Measurements from ENCODE around the gene BROX.

DNA sequence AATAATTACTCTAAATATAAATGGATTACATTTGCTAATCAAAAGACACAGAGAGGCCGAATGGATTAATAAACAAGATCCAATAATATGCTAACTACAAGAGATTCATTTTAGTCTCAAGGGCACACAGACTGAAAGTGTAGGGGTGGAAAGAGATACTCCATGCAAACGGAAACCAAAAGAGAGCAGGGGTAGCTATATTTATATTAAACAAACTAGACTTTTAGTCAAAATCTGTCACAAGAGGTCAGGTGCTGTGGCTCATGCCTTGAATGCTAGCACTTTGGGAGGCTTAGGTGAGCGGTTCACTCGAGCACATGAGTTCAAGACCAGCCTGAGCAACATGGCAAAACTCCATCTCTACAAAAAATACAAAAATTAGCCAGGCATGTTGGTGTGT, 68.9 kb downstream of the BROX start:
- TF ChIP-seq, protein P1, sequence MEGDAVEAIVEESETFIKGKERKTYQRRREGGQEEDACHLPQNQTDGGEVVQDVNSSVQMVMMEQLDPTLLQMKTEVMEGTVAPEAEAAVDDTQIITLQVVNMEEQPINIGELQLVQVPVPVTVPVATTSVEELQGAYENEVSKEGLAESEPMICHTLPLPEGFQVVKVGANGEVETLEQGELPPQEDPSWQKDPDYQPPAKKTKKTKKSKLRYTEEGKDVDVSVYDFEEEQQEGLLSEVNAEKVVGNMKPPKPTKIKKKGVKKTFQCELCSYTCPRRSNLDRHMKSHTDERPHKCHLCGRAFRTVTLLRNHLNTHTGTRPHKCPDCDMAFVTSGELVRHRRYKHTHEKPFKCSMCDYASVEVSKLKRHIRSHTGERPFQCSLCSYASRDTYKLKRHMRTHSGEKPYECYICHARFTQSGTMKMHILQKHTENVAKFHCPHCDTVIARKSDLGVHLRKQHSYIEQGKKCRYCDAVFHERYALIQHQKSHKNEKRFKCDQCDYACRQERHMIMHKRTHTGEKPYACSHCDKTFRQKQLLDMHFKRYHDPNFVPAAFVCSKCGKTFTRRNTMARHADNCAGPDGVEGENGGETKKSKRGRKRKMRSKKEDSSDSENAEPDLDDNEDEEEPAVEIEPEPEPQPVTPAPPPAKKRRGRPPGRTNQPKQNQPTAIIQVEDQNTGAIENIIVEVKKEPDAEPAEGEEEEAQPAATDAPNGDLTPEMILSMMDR (optimal IDR thresholded peaks at IDR 0.05 in 1 of 3, IDR thresholded peaks at IDR 0.05 in 1 of 3, conservative IDR thresholded peaks at IDR 0.05 in 1 of 3; ENCODE audit: extremely low read depth in 1 of 3, insufficient read depth in 2 of 3, low read length in 3 of 3) = no peak
- no peak for TF ChIP-seq EZH2 (IDR thresholded peaks at IDR 0.05; ENCODE audit: low read length)

All from keratinocyte (primary cell).